HL-60/S4 treated with phorbol 12-myristate 13-acetate at 8.2 ng/mL for 4 days and 3 days (cell line): ENCODE results near the gene KLK12.

Source experiments
- in situ Hi-C: fragments of 300-500 bp; cut with MboI; formaldehyde crosslinking; loops from 2 replicates; pipeline ENCODE4 v1.15.0; 2022; ENCODE audit warnings: low sequenced_read_pairs

The KLK12 gene

DNA sequence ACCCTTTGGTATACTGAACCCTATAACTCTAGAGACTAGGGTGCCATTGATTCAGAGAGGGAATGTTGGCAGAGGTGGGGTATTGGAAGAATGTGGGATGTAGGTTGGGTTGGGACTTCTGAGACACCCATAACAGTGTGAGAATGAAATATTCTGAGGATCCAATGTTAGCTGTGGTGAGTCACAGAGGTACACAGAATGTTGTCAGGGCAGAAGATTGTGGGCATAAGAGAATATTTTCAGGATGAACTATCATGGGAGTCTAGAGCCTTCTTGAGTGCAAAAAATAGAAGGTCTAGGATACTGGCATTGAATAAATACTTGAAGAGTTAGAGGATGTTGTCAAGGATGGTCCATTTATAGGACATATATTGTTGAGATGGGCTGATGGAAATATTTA, 21.1 kb upstream of the KLK12 start:
- in situ Hi-C loops: no loop called here

DNA sequence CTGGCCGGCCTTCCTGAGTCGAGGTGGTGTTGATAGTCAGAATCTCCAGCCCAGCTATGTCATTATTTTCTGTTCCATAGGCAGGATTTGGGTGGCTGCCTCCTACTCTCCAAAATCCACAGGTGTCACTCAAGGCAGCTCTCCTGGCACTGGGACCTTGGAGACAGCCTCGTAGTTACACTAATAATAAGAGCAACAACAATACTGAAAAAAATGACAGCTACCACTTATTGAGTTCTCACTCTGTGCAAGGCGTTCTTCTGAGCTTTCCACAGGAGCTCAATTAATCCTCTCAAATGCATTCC, 12.2 kb upstream of the KLK12 start:
- in situ Hi-C loops: no loop called here

DNA sequence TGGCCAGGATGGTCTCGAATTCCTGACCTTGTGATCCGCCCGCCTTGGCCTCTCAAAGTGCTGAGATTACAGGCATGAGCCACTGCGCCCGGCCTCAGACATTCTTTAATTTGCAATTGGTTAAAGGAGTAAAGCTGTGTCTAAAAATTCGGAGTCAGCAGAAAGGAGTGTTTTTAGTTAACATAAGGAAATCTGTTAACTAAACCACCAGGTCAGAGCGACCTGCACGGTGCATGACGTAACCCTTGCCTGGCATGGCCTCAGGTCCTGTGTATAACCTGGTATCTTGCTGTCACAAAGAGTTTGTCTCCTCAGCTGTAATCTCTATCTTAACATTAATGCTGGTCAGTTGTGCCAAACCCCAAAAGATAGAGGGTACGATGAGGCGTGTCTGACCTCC, 9.5 kb upstream of the KLK12 start:
- in situ Hi-C loops: no loop called here

DNA sequence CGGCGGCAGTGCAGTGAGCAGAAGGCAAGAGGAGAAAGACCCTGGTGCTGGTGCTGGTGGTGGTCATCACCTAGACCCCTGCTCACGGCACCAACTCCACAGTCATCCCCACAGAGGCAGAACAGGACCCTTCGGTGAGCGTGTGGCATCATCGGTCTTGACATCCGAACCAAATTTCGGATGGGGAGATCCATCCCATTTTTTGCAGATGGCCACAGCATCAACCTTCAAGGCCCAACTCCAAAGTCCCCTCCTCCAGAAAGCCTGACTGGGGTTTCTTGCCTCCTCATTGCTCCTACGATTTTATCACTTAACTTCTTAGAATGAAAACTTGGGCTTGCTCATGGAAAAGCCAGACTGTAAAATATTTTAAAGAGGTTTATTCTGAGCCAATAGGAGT, 8.7 kb upstream of the KLK12 start:
- in situ Hi-C loops: no loop called here

DNA sequence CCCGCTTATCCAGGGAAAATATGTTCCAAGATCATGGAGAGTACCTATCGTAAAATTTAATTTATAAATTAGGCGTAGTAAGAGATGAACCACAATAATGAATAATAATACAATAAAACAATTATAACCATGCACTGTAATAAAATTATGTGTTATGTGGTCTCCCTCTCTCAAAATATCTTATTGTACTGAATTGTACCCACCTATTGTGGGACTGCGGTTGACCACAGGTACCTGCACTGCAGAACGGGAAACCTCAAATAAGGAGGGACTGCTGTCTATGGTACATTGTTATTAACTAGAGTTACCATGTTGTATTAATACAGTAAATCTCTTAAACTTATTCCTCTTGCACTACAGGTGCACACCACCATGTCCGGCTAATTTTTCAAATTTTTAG, 5.3 kb upstream of the KLK12 start:
- in situ Hi-C loops: no loop called here

DNA sequence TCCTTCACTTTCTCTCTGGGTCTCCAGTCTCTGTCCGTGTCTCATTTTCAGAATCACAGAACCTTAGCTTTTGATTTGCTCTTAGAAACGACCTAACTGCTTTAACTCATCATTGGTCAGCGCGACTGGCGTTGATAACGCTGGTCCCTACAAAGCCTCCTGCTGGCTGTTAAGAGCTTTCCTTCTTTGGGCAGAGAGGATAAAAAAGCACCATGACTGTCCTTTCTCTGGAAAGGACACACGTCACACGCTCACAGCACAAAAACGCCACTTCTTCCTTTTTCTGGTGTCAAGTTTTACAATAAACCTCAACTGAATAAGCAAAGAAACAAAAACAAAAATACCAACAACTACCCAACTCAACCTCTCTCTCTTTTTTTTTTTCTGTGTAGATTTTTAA, 1.7 kb upstream of the KLK12 start:
- in situ Hi-C loops: no loop called here

DNA sequence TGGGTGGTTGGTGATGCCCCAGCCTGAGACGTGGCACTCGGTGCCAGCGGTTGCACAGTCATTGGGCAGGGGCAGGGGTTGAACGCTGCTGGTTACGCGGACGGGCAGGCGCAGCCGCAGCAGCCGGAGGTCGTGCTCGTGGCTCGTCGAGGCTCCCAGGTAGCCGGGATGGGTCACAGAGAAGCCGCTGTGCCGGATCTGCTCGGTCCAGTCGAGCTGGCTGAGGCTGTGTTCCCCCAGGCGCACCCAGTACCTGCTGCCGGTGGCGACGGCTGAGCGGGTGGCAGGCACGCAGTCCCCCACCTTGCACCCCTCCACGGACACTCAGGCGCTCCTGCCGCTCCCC, 2.9 kb downstream of the KLK12 start:
- in situ Hi-C loops: no loop called here

DNA sequence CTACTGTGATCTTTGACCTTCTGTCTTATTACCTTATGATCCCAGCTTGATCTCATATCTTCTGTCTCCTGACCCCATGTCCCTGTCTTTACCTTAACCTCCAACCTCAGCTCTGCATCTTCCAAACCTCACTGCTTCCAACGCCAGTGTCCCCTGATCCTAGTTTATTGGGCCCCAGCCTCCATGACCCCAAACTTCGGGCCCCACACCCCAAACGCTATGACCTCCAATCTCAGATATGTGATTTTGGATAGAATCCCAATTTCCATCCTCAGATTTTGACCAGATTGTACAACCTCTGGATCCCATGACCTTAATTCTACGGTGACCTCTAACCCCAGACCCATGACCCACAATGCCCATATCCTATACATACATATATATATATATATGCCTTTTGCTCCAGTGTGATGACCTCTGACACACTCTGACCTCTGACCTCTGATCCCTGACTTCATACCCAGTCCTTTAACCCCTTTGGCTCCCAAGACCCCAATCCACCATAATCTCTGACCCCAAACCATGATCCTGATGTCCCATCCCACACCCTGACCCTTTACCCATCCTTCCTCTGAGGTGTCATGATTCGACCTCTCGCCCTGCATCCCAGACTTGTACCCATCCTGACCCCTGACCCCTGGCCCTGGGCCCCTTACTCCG, 3.5 kb downstream of the KLK12 start:
- in situ Hi-C loops: no loop called here

DNA sequence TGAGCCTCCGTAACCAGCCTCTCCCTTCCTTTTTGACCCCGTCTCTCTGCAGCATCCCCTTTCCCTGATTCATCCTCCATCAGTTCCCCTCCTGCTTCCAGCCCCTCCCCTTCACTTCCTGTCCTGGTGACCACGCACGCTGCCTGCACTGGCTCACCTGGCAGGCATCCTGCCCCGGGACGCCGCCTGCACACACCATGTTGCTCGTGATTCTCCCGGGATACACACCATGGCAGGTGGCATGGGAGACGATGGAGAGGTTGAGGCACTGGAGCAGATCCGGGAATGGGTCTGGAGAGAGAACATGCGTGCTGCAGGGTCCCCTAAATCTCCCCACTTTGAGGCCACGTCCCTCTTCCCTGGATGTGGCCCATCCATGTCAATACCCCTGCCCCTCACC, 4.2 kb downstream of the KLK12 start:
- in situ Hi-C loops: no loop called here

DNA sequence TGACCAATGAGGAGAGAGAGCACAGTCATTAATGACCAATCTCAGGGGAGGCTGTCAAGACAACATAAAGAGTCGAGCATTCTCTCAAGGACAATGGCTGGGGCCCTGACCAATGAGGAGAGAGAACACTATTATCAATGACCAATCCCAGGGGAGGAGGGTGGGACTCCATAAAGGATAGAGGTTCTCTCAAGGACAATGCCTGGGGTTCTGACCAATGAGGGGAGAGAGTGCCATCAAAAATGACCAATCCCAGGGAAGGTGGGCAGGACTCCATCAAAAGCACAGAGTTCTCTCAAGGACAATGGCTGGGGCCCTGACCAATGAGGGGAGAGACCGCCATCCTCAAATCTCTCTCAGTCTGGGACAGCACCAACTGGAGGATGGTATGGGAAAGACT, 5.1 kb downstream of the KLK12 start:
- in situ Hi-C loops: no loop called here

DNA sequence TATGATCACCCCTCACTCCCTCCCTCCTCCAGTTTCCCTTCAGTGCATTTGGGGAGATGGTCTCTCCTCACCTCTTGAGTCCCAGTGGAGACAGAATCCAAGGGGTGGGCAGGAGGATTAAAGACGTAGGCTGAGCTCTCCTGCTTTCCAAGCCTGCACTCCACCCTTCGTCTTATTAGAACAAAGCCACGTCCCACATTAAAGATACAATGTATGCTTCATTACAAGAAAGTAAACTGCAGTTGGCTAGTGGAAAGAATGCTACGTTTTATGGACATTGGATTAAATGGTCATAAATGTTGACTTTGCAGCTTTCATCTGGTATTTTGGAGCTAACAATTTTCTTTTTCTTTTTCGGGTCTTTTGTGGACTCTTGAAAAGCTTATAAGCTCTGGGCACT, 6.9 kb downstream of the KLK12 start:
- in situ Hi-C loops: no loop called here

DNA sequence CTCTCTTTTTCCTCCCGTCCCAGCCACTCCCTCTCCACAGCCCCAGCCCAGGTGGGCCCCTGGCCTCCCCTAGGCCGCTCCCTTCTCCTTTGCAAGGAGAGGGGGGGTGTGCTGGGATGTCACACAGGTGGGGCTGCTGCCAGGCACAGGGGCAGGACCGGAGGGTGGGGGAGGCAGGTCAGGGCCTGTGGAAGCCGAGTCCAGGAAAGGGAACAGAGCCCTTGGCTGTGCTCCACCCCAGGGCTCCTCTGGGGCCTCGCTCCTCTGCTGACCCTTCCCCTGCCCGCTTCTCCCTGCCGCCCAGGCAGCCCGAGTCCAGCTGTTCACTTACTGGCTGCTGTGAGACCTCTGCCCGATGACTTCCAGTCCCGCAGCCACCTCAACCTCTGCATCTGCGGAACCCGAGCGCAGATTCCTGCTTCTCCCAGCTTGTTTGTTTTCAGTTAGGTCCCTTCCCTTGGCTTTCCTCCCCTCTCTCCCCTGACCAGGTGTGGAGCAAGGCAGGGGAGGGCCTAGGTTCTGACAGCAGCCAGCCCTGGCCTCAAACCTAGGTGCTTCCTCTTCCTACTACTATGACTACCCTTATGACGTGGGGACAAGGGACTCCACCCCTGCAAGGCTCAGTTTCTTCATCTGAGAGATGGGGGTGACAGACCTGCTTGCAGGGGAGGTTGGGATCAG, 7.5 kb downstream of the KLK12 start:
- in situ Hi-C loops: no loop called here

DNA sequence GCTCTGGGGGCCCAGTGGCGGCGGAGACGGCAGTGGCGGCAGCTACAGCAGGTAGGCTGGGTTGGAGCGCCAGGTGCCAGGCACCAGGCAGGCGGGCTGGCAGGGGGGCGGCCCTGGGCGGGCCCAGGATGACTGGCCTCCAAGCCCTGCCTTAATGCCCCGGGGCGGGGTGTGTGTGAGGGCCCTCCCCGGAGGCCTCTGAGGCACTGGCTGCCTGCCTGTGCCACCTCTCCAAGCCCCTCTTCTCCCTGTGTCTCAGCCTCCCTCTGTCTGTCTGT, 8.3 kb downstream of the KLK12 start, which contains the start of gene KLK11:
Gene KLK11, minus strand, starts transcription at position 63 of the 278 bp plus-strand sequence. CDS start 985 bp downstream, outside the sequence.
- in situ Hi-C loops: no loop called here

DNA sequence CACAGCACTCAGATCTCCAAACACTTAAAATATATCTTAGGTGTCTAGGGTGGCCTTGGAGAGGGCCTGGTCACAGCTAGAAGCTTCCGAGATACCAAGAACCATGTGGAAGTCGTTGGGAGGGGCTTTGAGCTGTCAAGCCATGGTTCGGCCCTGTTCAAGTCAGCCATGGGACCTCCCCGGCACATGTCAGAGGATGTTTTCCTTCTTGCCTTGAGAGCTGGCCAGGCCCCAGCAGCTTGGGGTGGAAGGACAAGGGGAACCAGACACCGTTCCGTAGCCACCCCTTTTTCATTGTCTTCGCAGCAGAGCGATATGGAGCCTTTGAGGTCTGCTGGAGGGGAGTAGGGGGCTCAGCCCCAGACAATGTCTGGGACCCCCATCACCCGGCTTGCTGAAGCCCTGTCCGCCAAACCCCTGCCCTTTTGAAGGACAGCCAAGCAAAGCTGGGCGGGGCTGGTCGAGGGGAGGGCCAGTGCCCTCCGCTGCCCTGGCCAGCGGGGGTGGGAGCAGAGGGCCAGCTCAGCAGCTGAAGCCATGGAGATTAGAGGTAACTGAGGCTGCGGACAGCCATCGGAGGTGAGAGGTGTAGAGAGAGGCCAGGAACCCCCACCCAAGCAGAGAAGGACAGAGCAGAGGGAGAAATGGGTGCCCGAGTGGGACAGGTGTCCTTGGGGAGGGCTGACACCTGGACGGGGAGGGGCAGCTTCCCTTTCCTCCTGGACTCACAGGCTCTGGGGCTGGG, 8.8 kb downstream of the KLK12 start:
- in situ Hi-C loops: no loop called here

DNA sequence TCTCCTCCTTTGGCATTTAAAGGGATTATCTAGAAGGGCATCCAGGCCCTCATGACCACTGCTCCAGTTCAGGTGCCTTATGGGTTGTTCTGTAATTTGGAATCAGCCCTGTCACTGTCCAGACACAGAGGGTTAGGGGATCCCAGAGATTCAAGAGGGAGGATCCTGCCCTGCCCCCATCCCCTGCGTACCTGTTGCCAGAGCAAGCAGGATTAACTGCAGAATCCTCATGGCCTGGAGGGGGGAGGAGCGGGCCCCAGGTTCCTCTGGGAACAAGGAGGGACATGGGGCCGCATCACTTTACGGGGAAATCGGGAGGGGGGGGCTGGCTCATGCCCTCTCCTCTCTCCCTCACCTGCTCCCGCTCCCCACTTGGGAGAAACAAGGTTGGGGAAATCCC, 9.4 kb downstream of the KLK12 start:
- in situ Hi-C loops: no loop called here

DNA sequence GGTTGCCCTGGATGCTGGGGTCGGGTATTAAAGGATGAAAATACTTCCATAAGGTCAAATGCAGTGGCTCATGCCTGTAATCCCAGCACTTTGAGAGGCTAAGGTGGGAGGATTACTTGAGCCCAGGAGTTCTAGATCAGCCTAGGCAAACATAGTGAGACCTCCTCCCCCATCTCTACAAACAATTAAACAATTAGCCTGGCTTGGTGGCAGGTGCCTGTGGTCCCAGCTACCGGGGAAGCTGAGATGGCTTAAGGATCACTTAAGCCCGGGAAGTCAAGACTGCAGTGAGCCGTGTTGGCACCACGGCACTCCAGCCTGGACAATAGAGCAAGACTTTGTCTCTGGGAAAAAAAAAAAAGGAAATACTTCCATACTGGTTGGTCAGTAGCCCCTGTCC, 9.9 kb downstream of the KLK12 start:
- in situ Hi-C loops: no loop called here

DNA sequence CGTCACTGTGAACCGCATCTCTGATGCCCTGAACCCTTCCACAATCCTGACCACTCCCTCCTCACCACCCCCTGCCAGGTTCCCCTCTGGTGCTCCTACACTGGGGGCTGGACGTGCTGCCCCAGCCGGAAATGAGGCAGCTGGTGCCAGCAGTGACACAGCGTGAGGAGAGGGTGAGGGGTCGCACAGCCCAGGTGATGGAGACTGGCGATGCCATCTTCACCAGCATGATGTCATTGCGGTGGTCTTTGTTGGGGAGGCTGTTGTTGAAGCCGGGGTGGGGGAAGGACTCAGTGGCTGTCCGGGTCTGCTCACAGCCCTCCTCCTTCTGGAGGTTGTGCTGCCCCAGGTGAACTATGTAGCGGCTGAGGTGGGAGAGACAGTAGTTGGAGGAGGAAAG, 10.9 kb downstream of the KLK12 start:
- in situ Hi-C loops: no loop called here

DNA sequence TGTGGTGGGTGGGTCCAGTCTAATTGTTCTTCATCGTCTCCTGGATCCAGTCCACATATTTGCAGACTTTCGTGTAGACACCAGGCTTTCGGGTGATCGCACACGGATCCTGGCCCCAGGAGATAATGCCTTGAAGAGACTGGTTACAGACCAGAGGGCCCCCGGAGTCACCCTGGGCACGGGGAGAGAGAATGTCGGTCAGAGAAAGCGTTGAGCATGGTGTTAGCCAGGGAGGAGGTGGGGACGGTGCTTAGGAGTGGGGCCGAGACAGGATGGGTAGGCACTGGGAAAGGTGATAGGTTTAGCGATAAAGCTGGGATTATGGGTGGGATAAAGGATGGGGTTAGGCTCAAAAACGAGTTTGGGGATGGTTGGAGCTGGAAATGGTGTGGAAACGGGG, 12.3 kb downstream of the KLK12 start:
- in situ Hi-C loops: no loop called here

DNA sequence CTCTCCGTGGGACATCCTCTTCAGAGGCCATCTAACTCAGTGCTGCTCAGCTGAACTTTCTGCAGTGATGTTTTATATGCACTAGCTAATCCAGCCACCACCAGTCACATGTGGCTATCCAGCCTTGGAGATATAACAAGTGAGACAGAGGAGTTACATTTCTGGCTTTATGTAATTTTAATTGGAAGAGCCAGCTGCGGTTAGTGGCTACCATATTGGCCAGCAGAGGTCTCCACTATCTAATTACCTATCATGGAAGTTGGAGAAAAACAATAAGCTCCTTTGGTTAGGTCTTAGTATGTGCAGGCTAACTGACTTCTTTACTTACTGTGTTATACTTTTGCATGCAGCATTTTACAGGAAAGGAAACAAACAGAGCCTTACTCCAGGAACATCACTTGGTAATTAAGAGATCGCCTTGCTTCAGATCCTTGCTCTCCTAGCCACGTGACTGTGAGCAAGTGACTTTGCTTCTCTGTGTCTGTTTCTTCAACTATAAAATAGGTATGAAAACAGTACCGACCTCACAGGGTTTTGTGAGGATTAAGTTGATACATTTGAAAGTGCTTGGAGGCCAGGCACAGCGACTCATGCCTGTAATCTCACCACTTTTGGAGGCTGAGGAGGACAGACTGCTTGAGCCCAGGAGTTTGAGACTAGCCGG, 13.7 kb downstream of the KLK12 start:
- in situ Hi-C loops: no loop called here

DNA sequence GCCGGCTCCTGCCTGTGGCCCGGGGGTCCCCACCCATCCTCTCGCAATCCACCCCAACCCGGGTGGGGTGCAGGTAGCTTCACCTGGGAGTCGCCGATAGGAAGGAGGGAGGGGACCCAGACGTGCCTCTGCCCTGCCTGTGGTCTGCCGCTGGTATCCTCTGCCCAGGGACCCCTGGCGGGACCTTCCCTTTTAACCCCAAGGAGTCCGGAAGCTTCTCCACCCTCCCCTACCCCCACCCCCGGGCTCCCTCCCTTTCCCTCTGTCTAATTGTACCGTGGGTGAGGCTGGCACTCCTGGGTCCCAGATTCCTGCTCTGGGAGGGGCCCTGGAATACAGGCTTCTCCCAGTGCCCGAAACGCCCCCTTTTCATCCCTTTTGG, 15.3 kb downstream of the KLK12 start, which contains the start of gene KLK10:
Gene KLK10, minus strand, starts transcription at position 166 of the 382 bp plus-strand sequence. CDS start 579 bp downstream, outside the sequence.
- in situ Hi-C loops: no loop called here

DNA sequence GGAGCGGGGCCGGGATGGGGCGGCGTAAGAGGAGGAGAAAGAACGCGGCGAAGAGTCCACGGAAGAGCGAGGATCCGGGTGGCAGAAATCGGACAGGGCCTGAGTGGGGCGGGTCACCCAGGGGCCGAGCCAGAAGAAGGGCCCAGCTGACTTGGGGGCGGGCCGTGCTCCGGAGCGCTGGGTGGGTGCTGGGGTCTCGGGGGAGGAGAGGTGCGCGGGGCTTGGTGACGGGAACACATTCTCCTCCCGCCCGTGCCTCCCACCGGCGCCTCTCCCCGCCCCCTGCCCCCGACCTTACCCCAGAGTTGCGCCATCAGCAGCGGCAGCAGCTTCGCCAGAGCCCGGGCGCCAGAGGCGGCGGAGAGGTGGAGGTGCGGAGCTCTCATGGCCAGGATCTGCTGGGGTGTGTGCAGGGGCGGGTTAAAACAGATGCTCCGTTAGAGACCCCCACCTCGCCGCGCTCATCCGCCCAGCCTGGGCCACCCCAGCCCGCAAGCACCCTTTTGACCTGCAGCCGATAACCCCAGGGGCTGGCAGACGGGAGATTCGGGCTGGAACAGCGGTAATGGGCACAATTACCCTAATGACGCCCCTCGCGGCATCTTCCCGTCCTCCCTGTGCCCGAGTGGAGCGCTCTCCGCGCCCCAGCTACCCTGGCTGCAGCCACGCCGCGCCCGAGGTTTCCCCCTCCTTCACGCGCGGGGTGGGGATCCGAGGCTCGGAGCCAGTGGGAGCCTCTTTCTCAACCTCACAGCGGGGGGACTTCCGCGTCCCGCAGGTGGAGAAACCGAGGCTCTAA, 15.9 kb downstream of the KLK12 start:
- in situ Hi-C loops: no loop called here
